BE2C (cell line): Measurements from ENCODE around the gene HOXA7.

Source experiments
- DNase-seq: peaks from one replicate; pipeline ENCODE4 v3.0.0-alpha.2; 2020
- H3K27me3 ChIP-seq: fragments of 250-450 bp; sonication (Bioruptor Pico); 2 replicates; pipeline ENCODE4 v1.5.1; 2020; ENCODE audit warnings: mild to moderate bottlenecking
- H3K36me3 ChIP-seq: fragments of 250-450 bp; sonication (Bioruptor Pico); 2 replicates; pipeline ENCODE4 v1.5.1; 2020; ENCODE audit warnings: mild to moderate bottlenecking
- H3K4me1 ChIP-seq: fragments of 250-450 bp; sonication (Bioruptor Pico); 2 replicates; pipeline ENCODE4 v1.5.1; 2020
- H3K4me3 ChIP-seq: 2 replicates; pipeline ENCODE4 v1.5.1; 2011; ENCODE audit warnings: low read depth, low read length
- H3K9me3 ChIP-seq: fragments of 250-450 bp; sonication (Bioruptor Pico); 2 replicates; pipeline ENCODE4 v1.5.1; 2020
- TF ChIP-seq, protein P1 (sequence below): IDR thresholded peaks from 2 replicates; pipeline ENCODE4 v1.5.1; 2012; ENCODE audit warnings: mild to moderate bottlenecking, low read depth, low read length

Gene HOXA7

DNA sequence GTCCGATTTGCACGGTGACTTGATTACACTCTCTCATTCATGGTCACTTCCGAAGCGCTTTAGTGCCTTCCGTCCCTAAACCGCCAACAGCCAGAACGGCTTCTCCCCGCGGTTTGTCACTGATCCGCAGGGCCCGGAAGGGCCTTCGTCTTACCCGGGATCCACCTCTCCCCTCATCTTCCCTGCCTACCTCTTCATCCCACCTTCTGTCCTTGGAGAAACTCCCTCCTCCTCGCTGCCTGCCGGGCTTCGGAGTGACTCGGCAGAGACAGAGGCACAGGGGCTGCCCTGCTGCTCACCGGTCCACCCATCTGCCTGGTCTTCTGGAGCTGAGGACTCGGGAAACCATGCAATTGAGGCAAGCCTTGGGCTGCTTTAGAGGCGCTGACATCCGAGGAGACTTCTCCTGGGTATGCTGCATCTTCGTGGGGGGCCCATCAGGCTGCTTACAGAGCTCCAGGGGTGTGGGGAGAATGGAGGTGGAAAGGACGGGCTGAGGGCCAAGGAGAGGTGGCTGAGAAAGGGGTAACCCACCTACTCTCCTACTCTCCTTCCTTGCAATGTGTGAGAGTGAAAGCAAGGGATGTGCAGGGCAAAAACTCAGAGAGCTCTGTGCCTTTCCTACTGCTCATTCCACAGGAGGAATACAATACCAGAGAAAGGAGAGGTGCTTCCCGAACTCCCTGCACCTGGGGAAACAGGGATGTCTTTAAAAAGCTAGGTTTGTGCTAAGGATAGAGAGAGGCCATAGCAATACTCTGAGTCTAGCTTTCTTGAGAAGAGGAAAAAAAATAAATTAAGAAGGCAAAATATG, 29.6 kb upstream of the HOXA7 start:
- Histone ChIP-seq H3K27me3 (peaks cover 98% of the 10 kb centered on the region), H3K36me3 (no peaks in the 10 kb centered on the region), H3K4me3 (no peak overlapping the region), H3K4me1 (no peaks in the 10 kb centered on the region), H3K9me3 (no peaks in the 10 kb centered on the region)
- TF ChIP-seq, protein P1, sequence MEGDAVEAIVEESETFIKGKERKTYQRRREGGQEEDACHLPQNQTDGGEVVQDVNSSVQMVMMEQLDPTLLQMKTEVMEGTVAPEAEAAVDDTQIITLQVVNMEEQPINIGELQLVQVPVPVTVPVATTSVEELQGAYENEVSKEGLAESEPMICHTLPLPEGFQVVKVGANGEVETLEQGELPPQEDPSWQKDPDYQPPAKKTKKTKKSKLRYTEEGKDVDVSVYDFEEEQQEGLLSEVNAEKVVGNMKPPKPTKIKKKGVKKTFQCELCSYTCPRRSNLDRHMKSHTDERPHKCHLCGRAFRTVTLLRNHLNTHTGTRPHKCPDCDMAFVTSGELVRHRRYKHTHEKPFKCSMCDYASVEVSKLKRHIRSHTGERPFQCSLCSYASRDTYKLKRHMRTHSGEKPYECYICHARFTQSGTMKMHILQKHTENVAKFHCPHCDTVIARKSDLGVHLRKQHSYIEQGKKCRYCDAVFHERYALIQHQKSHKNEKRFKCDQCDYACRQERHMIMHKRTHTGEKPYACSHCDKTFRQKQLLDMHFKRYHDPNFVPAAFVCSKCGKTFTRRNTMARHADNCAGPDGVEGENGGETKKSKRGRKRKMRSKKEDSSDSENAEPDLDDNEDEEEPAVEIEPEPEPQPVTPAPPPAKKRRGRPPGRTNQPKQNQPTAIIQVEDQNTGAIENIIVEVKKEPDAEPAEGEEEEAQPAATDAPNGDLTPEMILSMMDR: no peak
- DNase-seq: no peak

DNA sequence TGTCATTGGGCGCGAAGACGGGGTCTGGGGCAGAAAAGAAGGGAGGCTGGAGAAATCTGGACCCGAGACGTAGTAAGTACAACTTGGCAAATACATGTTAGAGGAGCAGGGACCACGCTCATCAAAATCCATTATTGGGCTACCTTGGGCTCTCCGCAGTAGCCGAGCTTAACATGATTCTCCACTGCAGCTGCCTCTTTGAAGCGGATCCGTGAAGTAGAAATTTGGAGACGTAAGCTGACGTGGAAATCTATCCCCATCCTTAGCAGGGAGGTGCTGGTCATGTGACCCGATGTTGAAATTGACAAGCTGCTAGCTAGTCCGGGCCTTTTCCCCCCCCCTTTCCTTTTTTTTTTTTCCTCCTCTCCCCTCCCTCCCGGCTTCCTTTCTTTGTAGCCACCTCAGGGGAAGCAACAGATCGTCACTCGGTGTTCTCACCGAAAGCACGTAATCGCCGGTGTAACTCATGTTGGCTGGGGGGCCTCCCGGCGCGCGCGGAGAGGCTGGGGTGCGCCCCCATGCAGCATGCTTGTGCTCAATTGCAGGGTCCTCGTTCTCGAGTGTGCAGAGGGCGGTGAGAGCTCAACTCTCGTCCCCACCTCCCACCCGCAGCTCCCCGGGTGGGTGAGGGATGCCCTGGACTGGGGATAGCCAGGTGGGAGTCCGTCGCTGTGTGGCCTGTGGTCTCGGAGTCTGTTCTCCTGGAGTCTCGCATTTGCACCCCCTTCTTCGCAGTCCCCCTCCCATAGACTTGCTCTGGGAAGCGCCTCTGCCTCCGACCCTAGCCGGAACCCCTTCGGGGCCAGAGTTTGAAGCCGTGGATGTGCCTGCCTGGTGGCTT, 28.8 kb upstream of the HOXA7 start, which contains the start of gene HOXA11:
HOXA11 (minus strand) TSS at position 220 of the 841 bp plus-strand sequence; CDS start at position 132, 88 bp downstream.
- H3K4me1 ChIP-seq: no peaks in the 10 kb centered on the region
- TF ChIP-seq, protein P1: no peak
- no peaks in the 10 kb centered on the region for H3K9me3 ChIP-seq
- DNase-seq: no peak
- no peaks in the 10 kb centered on the region for H3K36me3 ChIP-seq
- peak within 1 kb of the TSS; percentile 39 for H3K4me3 ChIP-seq
- H3K27me3 ChIP-seq: peaks cover 98% of the 10 kb centered on the region

DNA sequence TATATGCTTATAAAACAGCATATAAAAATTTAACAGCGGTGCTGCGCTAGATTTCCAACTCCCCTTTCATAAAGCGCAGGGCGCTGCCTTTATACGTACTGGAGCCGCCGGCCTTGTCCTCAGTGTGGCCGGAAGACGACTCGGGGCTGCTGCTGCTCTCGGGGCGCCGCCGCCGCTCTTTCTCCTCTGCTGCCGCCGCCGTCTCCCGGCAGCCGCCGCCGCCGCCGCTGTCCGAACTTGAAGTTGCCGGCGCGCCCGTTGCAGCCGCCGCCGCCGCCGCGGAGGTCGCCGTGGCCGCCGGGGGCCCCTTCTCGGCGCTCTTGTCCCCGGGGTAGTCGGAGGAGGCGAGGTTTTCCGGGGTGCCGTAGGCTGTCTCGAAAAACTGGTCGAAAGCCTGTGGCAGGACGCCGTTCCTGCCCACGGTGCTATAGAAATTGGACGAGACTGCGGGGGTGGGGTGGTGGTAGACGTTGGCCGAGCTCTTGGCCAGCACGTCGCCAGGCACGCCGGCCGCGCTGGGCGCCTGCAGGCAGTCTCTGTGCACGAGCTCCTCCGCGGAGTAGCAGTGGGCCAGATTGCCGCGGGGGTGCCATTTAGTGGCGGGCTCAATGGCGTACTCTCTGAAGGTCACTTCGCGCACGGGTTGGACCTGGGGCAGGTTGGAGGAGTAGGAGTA, 28.0 kb upstream of the HOXA7 start:
- Histone ChIP-seq H3K4me3 (peak overlapping the region; percentile 39), H3K36me3 (no peaks in the 10 kb centered on the region), H3K9me3 (no peaks in the 10 kb centered on the region), H3K4me1 (no peaks in the 10 kb centered on the region), H3K27me3 (peaks cover 98% of the 10 kb centered on the region)
- DNase-seq: no peak
- TF ChIP-seq, protein P1: no peak

DNA sequence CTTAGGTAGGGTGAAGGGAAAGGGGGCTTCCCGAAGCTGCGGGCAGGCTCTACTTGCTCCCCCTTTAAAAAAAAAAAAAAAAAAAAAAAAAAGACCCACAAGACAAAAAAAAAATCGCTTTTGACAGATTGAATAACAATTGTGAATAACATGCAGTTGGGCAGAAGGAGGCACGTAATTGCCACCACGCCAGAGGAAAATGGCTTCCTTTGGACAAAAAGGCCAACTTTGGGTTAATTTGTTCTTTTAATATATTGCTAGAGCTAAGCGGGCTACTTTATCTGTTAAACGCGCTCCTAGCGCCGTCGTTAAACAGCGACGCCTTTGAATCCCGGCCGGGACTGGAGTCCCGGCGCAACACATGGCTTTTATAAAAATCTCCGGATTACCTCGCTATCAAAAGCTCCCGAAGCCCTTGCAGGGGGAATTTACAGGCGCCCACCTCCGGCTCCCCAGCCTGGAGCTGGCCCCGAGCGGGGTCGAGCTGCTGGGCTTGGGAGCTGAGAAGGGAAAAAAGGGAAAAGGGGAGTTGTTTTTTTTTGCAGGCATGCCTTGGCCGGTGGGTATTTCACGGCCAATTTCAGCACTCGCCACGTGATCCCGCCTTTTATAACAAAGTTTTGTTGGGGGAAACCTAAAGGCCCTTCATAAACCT, 27.3 kb upstream of the HOXA7 start:
- no peaks in the 10 kb centered on the region for H3K36me3 ChIP-seq
- H3K9me3 ChIP-seq: no peaks in the 10 kb centered on the region
- DNase-seq: no peak
- TF ChIP-seq, protein P1: no peak
- H3K4me3 ChIP-seq: peak overlapping the region; percentile 39
- H3K27me3 ChIP-seq: peaks cover 98% of the 10 kb centered on the region
- H3K4me1 ChIP-seq: no peaks in the 10 kb centered on the region

DNA sequence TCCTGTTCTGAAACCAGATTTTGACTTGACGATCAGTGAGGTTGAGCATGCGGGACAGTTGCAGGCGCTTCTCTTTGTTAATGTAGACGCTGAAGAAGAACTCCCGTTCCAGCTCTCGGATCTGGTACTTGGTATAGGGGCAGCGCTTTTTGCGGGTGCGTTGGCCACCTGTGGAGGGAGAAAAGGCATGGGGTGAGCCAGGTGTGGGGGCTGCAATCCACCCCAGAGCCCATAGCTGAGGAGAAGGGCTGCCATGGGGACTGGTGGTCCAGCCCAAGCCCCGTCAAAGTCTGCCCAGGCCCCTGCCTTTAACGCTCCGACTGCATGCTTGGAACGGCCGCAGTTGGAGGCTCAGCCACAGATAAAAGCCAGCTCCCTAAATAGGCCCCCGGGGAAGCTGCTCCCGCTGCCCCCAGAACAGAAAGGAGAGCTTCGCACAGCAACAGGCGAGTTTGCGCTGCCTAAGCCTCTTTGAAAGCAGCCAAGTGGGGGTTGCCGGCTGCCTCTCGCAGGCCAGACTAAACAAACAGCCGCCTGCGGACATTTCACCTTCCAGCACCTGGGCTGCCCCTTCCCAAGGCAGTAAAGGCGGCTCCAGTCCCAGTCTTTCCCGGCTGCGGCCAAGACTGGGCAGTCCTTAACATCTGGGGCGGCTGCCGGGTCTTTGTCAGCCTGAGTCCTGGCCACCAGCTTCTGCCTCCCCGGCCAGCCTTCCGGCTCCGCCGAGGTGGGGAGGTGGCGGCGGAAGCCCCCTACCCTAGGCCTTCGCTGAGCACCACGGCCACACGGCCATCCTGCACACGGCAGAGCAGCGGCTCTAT, 26.6 kb upstream of the HOXA7 start:
- H3K4me3 ChIP-seq: no peak overlapping the region
- TF ChIP-seq, protein P1: no peak
- no peaks in the 10 kb centered on the region for H3K36me3 ChIP-seq
- H3K9me3 ChIP-seq: no peaks in the 10 kb centered on the region
- no peaks in the 10 kb centered on the region for H3K4me1 ChIP-seq
- no peak for DNase-seq
- H3K27me3 ChIP-seq: peaks cover 98% of the 10 kb centered on the region
